MM.1S (cell line): ENCODE results near the gene APBB2.

ENCODE experiments used
- CTCF ChIP-seq: fragments of 300-600 bp; sonication (generic); IDR thresholded peaks from 2 replicates; pipeline ENCODE4 v1.5.1; 2016; ENCODE audit warnings: antibody characterized with exemption, low read length, mixed read lengths
- EZH2 ChIP-seq: fragments of 300-600 bp; sonication (generic); optimal IDR thresholded peaks from 2 replicates; pipeline ENCODE3; 2017; ENCODE audit warnings: low read depth, mild to moderate bottlenecking, antibody characterized with exemption, low read length, mixed read lengths
- EZH2phosphoT487 ChIP-seq: fragments of 300-600 bp; sonication (generic); IDR thresholded peaks from 2 replicates; pipeline ENCODE4 v1.6.1; 2018; ENCODE audit warnings: antibody characterized with exemption, low read length

GRCh38 chr4:41129936-41130440, 84.4 kb downstream of the APBB2 start:
- TF ChIP-seq EZH2 (no peak), CTCF (no peak), EZH2phosphoT487 (no peak)
